Spleen (tissue), 11 donors: ENCODE data around the gene SELENOF. TPM values are rescaled to one million over a fixed set of nuclear protein-coding genes. Genes with fewer than 3 reads are reported as not detected.
A peak's percentile ranks its signal among the peaks of the same experiment; 100 is the strongest.

Source experiments
- DNase-seq: peaks from one replicate; pipeline ENCODE4 v3.0.0-alpha.2; 2020
- H3K27ac ChIP-seq, 8 donors: fragments of 200-600 bp; sonication (generic) in 7 of 8; 1 replicate in 4 of 8; 2 replicates in 4 of 8; pipeline versions ENCODE4 v1.5.0 to v1.8.0; 2016 to 2021; ENCODE audit warnings: inconsistent platforms in 4 of 8, mild to moderate bottlenecking in 4 of 8, moderate library complexity in 1 of 8
- H3K27me3 ChIP-seq, 7 donors: fragments of 200-600 bp; sonication (generic) in 6 of 7; replicated peaks in 1 of 7; 1 replicate in 4 of 7; 2 replicates in 3 of 7; pipeline versions ENCODE4 v1.5.0 to v1.8.0; 2016 to 2021; ENCODE audit warnings: inconsistent platforms in 3 of 7, mild to moderate bottlenecking in 1 of 7
- H3K36me3 ChIP-seq, 6 donors: fragments of 200-600 bp; sonication (generic) in 5 of 6; 1 replicate in 4 of 6; 2 replicates in 2 of 6; pipeline versions ENCODE4 v1.5.0 to v1.8.0; 2016 to 2021; ENCODE audit warnings: inconsistent platforms in 2 of 6
- H3K4me1 ChIP-seq, 6 donors: fragments of 200-600 bp; sonication (generic) in 5 of 6; 1 replicate in 3 of 6; 2 replicates in 3 of 6; pipeline versions ENCODE4 v1.5.0 to v1.8.0; 2016 to 2021; ENCODE audit warnings: inconsistent platforms in 3 of 6
- H3K4me3 ChIP-seq, 8 donors: fragments of 200-600 bp; sonication (generic) in 7 of 8; 1 replicate in 4 of 8; 2 replicates in 4 of 8; pipeline versions ENCODE4 v1.5.0 to v1.8.0; 2016 to 2021; ENCODE audit warnings: inconsistent platforms in 4 of 8, mild to moderate bottlenecking in 4 of 8, moderate library complexity in 2 of 8
- H3K9me3 ChIP-seq, 8 donors: fragments of 200-600 bp; sonication (generic) in 7 of 8; 1 replicate in 4 of 8; 2 replicates in 4 of 8; pipeline versions ENCODE4 v1.5.0 to v1.8.0; 2016 to 2021; ENCODE audit warnings: inconsistent platforms in 4 of 8
- POLR2A ChIP-seq, 3 donors: fragments of 450-650 bp; IDR thresholded peaks; one replicate each; pipeline ENCODE4 v1.5.1; 2017; ENCODE audit warnings: antibody characterized with exemption in 3 of 3, mild to moderate bottlenecking in 1 of 3
- POLR2AphosphoS5 ChIP-seq, 3 donors: sonication (generic); formaldehyde crosslinking; IDR thresholded peaks; one replicate each; pipeline ENCODE4 v1.5.1; 2017; ENCODE audit warnings: antibody characterized with exemption in 3 of 3
- WGBS, 5 donors: extraction: QIAGEN DNeasy Blood & Tissue Kit in 3 of 5; methylation state at CpG; one replicate each; pipeline versions ENCODE4 v1.1.5 to v1.1.7; 2013 to 2018; 5-methylcytosine and 5-hydroxymethylcytosine counted together
- intact Hi-C: fragments of 100-400 bp; cut with DNase I; formaldehyde crosslinking; loops from one replicate; pipeline ENCODE4 v1.15.0; 2023; ENCODE audit warnings: low total_unique reads
- polyA plus RNA-seq, 3 donors: library from polyadenylated mRNA; stranded (reverse); fragments of 200-250 nt; gene quantifications; one replicate each; pipeline ENCODE4 v1.2.1, GENCODE V29; 2013
- total RNA-seq, 7 donors: library from RNA; depleted of rRNA in 3 of 7; stranded (reverse); fragments of >200 nt in 3 of 7; fragmentation: NEBNext Ultra II Directional in 4 of 7; extraction: Animal tissue kit (Norgen Biotek cat#: 25700) in 4 of 7; gene quantifications; one replicate each; pipeline versions ENCODE4 v1.1.0 to v1.2.1, GENCODE V29; 2016 to 2021
- TF ChIP-seq, protein P1 (sequence below), 11 experiments: fragments of 200-600 bp in 7 of 11; fragments of 450-650 bp in 4 of 11; sonication (generic) in 4 of 11; IDR thresholded peaks in 8 of 11; conservative IDR thresholded peaks in 3 of 11; 1 replicate in 7 of 11; 2 replicates in 4 of 11; pipeline versions ENCODE4 v1.4.0 to v1.8.0; 2016 to 2021; ENCODE audit warnings: antibody characterized with exemption in 11 of 11, inconsistent platforms in 4 of 11, mild to moderate bottlenecking in 1 of 11
- donor health status: healthy with polysubstance abuse.
- donor health status: DM: no; HTN: no; CAD: no; lungs with moderate emphysema.
- donor health status: DM: no; HTN: no; CAD: no.
- donor health status: Bipolar disorder and iron deficiency.
- donor health status: healthy.
- donor health status: DM: no; HTN: no; CAD: no.
- donor health status: DM: yes; HTN: yes; CAD: no.

SELENOF gene
- total and polyA plus RNA-seq, 10 donors = 106 to 197 (median 173) TPM

DNA sequence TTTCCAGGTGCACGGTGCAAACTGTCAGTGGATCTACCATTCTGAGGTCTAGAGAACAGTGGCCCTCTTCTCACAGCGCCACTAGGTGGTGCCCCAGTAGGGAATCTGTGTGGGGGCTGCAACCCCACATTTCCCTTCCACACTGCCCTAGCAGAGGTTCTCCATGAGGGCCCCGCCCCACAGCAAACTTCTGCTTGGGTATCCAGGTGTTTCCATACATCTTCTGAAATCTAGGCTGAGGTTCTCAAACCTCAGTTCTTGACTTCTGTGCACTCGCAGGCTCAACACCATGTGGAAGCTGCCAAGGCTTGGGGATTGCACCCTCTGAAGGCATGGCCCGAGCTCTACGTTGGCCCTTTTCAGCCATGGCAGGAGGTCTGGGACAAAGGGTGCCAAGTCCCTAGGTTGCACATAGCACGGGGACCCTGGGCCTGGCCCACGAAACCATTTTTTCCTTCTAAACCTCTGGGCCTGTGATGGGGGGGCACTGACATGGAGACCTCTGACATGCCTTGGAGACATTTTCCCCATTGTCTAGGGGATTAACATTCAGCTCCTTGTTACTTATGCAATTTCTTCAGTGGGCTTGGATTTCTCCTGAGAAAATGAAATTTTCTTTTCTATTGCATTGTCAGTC is 10.5 kb upstream of the SELENOF start:
- Histone ChIP-seq H3K27me3 (no peaks in the 10 kb centered on the region), H3K4me1 (peaks cover 0 to 32% (median 15%) of the 10 kb centered on the region in 6 donors), H3K27ac (no peak overlapping the region), H3K36me3 (peaks cover 0 to 9% (median 0%) of the 10 kb centered on the region in 6 donors), H3K4me3 (no peak overlapping the region), H3K9me3 (peaks cover 0 to 54% (median 43%) of the 10 kb centered on the region in 8 donors)
- no peak for DNase-seq
- intact Hi-C loops = no loop called here
- TF ChIP-seq, protein P1, sequence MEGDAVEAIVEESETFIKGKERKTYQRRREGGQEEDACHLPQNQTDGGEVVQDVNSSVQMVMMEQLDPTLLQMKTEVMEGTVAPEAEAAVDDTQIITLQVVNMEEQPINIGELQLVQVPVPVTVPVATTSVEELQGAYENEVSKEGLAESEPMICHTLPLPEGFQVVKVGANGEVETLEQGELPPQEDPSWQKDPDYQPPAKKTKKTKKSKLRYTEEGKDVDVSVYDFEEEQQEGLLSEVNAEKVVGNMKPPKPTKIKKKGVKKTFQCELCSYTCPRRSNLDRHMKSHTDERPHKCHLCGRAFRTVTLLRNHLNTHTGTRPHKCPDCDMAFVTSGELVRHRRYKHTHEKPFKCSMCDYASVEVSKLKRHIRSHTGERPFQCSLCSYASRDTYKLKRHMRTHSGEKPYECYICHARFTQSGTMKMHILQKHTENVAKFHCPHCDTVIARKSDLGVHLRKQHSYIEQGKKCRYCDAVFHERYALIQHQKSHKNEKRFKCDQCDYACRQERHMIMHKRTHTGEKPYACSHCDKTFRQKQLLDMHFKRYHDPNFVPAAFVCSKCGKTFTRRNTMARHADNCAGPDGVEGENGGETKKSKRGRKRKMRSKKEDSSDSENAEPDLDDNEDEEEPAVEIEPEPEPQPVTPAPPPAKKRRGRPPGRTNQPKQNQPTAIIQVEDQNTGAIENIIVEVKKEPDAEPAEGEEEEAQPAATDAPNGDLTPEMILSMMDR (IDR thresholded peaks at IDR 0.05 in 8 of 11, conservative IDR thresholded peaks at IDR 0.05 in 3 of 11) = no peak
- no peak for TF ChIP-seq POLR2A (IDR thresholded peaks at IDR 0.05)
- TF ChIP-seq POLR2AphosphoS5 (IDR thresholded peaks at IDR 0.05) = no peak
- WGBS, 5 donors = 96 to 98% (median 97%) methylated on average over 7 to 8 of the region's 8 CpGs

DNA sequence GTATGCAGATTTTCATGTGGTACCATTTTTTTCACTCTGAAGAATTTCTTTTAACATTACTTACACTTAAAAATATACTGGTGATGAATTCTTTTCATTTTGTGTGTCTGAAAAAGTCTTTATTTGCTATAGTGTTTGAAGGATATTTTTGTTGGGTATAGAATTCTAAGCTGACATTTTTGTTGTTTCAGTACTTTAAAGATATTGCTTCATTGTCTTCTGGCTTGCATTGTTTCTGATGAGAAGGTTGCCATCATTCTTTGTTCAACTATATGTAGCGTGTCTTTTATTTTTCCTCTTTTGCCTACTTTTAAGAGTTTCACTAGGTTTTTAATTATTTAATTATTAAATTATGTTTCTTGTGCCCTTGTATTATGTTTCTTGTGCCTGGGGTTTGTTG is 8.5 kb upstream of the SELENOF start:
- TF ChIP-seq POLR2A (IDR thresholded peaks at IDR 0.05) = no peak
- TF ChIP-seq, protein P1 (IDR thresholded peaks at IDR 0.05 in 8 of 11, conservative IDR thresholded peaks at IDR 0.05 in 3 of 11) = no peak
- no peak for TF ChIP-seq POLR2AphosphoS5 (IDR thresholded peaks at IDR 0.05)
- Histone ChIP-seq H3K4me1 (peaks cover 0 to 24% (median 16%) of the 10 kb centered on the region in 6 donors), H3K36me3 (peaks cover 0 to 9% (median 0%) of the 10 kb centered on the region in 6 donors), H3K4me3 (no peak overlapping the region), H3K27me3 (no peaks in the 10 kb centered on the region), H3K27ac (no peak overlapping the region), H3K9me3 (peaks cover 0 to 54% (median 43%) of the 10 kb centered on the region in 8 donors)
- intact Hi-C loops = no loop called here
- 92 to 100% (median 100%) methylated on average over 1 of the region's 1 CpG for WGBS, 5 donors
- no peak for DNase-seq

GRCh38 chr1:86916752-86917151 is 2.8 kb upstream of the SELENOF start:
- 66 to 85% (median 74%) methylated on average over 1 of the region's 1 CpG for WGBS, 5 donors
- H3K27ac ChIP-seq = peak overlapping the region in 7 of 8 donors; percentile 26 to 95 (median 94)
- DNase-seq = no peak
- H3K9me3 ChIP-seq = peaks cover 0 to 10% (median 5%) of the 10 kb centered on the region in 8 donors
- H3K36me3 ChIP-seq = peaks cover 0 to 4% (median 0%) of the 10 kb centered on the region in 6 donors
- H3K27me3 ChIP-seq = no peaks in the 10 kb centered on the region
- intact Hi-C loops = no loop called here
- no peak for TF ChIP-seq POLR2AphosphoS5 (IDR thresholded peaks at IDR 0.05)
- no peak for TF ChIP-seq POLR2A (IDR thresholded peaks at IDR 0.05)
- TF ChIP-seq, protein P1 (IDR thresholded peaks at IDR 0.05 in 8 of 11, conservative IDR thresholded peaks at IDR 0.05 in 3 of 11) = no peak
- H3K4me3 ChIP-seq = peak overlapping the region in 4 of 8 donors; percentile 84 to 94 (median 92)
- H3K4me1 ChIP-seq = peaks cover 18 to 46% (median 38%) of the 10 kb centered on the region in 6 donors

DNA sequence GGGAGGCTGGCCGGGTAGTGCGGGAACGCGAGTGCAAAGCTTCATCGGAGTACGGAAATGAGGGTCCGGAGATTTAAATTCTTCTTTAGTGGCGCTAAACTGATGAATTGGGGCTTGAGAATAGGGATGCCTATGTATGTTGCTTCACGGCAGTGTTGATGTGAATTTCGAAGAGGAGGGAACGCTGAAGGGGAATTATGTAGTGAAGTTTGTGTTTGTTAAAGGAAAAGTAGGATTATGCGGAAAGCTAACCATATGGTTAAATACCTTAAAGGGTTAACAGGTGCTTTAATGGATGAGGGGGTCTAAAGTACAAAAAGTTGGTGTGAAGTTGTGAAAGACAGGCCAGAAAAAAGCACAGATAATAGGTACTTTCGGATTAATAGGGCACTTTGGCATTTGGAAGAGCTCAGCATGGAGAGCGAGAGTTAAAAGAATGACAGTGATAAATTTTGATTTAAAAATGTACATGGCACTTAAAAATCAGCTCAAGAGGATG is 1.9 kb upstream of the SELENOF start:
- Histone ChIP-seq H3K9me3 (peaks cover 0 to under 1% (median 0%) of the 10 kb centered on the region in 8 donors), H3K27ac (peak overlapping the region; percentile 79 to 95 (median 94)), H3K36me3 (peaks cover 0 to 7% (median 0%) of the 10 kb centered on the region in 6 donors), H3K4me1 (peaks cover 20 to 56% (median 48%) of the 10 kb centered on the region in 6 donors), H3K4me3 (peak overlapping the region; percentile 72 to 94 (median 90)), H3K27me3 (no peaks in the 10 kb centered on the region)
- TF ChIP-seq POLR2A (IDR thresholded peaks at IDR 0.05) (no peak), POLR2AphosphoS5 (IDR thresholded peaks at IDR 0.05) (no peak)
- TF ChIP-seq, protein P1 (IDR thresholded peaks at IDR 0.05 in 8 of 11, conservative IDR thresholded peaks at IDR 0.05 in 3 of 11) = no peak
- WGBS, 5 donors = 5 to 6% (median 6%) methylated on average over 14 of the region's 14 CpGs
- intact Hi-C loops = no loop called here
- no peak for DNase-seq
